Measurements from ENCODE around the gene MICOS13. TPM values are rescaled to one million over a fixed set of nuclear protein-coding genes. Genes with fewer than 3 reads are reported as not detected.

MICOS13 gene
- total RNA-seq, 2 donors from 2014 or later, result 56.0 to 88.0 TPM

DNA sequence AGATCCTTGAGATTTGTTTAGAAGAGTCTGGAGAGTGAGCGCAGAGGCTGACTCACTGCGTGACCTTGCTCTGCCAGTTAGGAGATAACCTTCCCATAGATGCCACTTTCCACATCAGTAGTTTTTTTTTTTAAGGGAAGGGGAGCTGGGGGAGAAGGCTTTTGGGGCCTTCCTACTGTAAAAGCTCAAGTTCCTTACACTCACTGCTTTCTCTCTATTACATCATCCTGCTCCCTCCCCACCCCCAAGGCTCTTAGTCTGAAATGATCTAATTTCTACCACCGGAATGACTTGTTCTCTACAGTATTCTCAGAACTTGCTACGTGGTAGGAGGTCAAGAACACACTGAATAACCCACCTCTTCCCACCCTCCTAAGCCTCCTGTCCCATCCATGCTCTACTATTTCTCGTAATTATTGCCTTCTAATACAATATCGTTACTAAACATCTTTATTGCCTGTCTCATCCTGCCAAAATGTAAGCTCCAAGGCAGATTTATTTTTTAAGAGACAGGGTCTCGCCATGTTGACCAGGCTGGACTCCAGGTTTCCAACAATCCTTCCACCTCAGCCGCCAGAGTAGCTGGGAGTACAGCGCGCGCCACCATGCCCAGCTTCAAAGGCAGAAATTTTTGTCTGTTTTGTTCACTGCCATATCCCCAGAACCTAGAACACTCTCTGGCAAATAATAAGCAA, 38.4 kb upstream of the MICOS13 start:
- Histone ChIP-seq H3K27me3 (no peaks in the 10 kb centered on the region), H3K9ac (ENCODE audit: low read depth in 2 of 2, low read length in 2 of 2) (peak overlapping the region; percentile 87 to 91), H3K9me3 (no peaks in the 10 kb centered on the region), H3K36me3 (no peaks in the 10 kb centered on the region), H3K4me1 (peaks cover 12% of the 10 kb centered on the region), H3K4me3 (peak overlapping the region; percentile 100), H3K27ac (no peak overlapping the region)
- no peak for DNase-seq
- intact Hi-C loops (cut with DNase I), result no loop called here
- TF ChIP-seq, protein P1, sequence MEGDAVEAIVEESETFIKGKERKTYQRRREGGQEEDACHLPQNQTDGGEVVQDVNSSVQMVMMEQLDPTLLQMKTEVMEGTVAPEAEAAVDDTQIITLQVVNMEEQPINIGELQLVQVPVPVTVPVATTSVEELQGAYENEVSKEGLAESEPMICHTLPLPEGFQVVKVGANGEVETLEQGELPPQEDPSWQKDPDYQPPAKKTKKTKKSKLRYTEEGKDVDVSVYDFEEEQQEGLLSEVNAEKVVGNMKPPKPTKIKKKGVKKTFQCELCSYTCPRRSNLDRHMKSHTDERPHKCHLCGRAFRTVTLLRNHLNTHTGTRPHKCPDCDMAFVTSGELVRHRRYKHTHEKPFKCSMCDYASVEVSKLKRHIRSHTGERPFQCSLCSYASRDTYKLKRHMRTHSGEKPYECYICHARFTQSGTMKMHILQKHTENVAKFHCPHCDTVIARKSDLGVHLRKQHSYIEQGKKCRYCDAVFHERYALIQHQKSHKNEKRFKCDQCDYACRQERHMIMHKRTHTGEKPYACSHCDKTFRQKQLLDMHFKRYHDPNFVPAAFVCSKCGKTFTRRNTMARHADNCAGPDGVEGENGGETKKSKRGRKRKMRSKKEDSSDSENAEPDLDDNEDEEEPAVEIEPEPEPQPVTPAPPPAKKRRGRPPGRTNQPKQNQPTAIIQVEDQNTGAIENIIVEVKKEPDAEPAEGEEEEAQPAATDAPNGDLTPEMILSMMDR (IDR thresholded peaks at IDR 0.05), result no peak

DNA sequence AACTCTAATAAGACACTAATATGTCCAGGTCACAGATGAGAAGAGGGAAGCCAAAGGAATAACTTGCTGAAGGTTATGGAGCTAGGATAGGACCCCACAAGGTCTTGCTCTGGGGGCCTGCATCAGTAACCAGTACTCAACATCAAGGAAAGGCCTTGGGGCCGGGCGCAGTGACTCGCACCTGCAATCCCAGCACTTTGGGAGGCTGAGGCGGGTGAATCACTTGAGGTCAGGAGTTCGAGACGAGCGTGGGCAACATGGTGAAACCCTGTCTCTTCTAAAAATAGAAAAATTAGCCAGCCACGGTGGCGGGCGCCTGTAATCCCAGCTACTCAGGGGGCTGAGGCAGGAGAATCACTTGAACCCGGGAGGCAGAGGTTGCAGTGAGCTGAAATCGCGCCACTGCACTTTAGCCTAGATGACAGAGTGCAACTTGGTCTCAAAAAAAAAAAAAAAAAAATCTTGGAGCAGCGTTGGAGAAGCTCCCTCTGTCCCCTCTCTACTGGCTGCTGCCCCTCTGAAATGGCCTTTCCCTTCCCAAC, 37.8 kb upstream of the MICOS13 start:
- H3K27me3 ChIP-seq, result no peaks in the 10 kb centered on the region
- H3K36me3 ChIP-seq, result peaks cover 3% of the 10 kb centered on the region
- H3K27ac ChIP-seq, result no peak overlapping the region
- H3K4me1 ChIP-seq, result peaks cover 12% of the 10 kb centered on the region
- intact Hi-C loops (cut with DNase I), result no loop called here
- H3K9me3 ChIP-seq, result no peaks in the 10 kb centered on the region
- TF ChIP-seq, protein P1 (IDR thresholded peaks at IDR 0.05), result no peak
- no peak for DNase-seq
- H3K9ac ChIP-seq (ENCODE audit: low read depth in 2 of 2, low read length in 2 of 2), result no peak overlapping the region
- no peak overlapping the region for H3K4me3 ChIP-seq

- TF ChIP-seq, protein P1 (IDR thresholded peaks at IDR 0.05), result no peak
- Histone ChIP-seq H3K9me3 (no peaks in the 10 kb centered on the region), H3K27ac (no peak overlapping the region), H3K36me3 (peaks cover 3% of the 10 kb centered on the region), H3K4me3 (no peak overlapping the region), H3K27me3 (no peaks in the 10 kb centered on the region), H3K4me1 (peaks cover 12% of the 10 kb centered on the region), H3K9ac (ENCODE audit: low read depth in 2 of 2, low read length in 2 of 2) (no peak overlapping the region)
- intact Hi-C loops (cut with DNase I), result no loop called here
- no peak for DNase-seq
Measured at GRCh38 chr19:5717215-5717935, 37.1 kb upstream of the MICOS13 start.

GRCh38 chr19:5714816-5715215, 34.5 kb upstream of the MICOS13 start:
- Histone ChIP-seq H3K27me3 (no peaks in the 10 kb centered on the region), H3K4me3 (no peak overlapping the region), H3K36me3 (peaks cover 3% of the 10 kb centered on the region), H3K9me3 (no peaks in the 10 kb centered on the region), H3K9ac (ENCODE audit: low read depth in 2 of 2, low read length in 2 of 2) (no peak overlapping the region), H3K27ac (no peak overlapping the region), H3K4me1 (peaks cover 12% of the 10 kb centered on the region)
- intact Hi-C loops (cut with DNase I), result no loop called here
- TF ChIP-seq, protein P1 (IDR thresholded peaks at IDR 0.05), result no peak
- no peak for DNase-seq

- Histone ChIP-seq H3K27me3 (no peaks in the 10 kb centered on the region), H3K4me1 (peaks cover 4% of the 10 kb centered on the region), H3K4me3 (no peak overlapping the region), H3K27ac (no peak overlapping the region), H3K9me3 (no peaks in the 10 kb centered on the region), H3K36me3 (peaks cover 3% of the 10 kb centered on the region), H3K9ac (ENCODE audit: low read depth in 2 of 2, low read length in 2 of 2) (no peak overlapping the region)
- TF ChIP-seq, protein P1 (IDR thresholded peaks at IDR 0.05), result no peak
- no peak for DNase-seq
- intact Hi-C loops (cut with DNase I), result no loop called here
Measured at GRCh38 chr19:5713228-5713627, 32.9 kb upstream of the MICOS13 start.
